ENCODE measurements around the gene HECW1.

HECW1 gene

DNA sequence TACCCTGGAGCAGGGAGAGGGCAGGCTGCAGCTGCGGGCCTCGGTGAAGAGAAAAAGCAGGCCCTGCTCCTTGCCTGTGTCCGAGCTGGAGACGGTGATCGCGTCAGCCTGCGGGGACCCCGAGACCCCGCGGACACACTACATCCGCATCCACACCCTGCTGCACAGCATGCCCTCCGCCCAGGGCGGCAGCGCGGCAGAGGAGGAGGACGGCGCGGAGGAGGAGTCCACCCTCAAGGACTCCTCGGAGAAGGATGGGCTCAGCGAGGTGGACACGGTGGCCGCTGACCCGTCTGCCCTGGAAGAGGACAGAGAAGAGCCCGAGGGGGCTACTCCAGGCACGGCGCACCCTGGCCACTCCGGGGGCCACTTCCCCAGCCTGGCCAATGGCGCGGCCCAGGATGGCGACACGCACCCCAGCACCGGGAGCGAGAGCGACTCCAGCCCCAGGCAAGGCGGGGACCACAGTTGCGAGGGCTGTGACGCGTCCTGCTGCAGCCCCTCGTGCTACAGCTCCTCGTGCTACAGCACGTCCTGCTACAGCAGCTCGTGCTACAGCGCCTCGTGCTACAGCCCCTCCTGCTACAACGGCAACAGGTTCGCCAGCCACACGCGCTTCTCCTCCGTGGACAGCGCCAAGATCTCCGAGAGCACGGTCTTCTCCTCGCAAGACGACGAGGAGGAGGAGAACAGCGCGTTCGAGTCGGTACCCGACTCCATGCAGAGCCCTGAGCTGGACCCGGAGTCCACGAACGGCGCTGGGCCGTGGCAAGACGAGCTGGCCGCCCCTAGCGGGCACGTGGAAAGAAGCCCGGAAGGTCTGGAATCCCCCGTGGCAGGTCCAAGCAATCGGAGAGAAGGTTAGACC lies 332.5 kb downstream of the HECW1 start:
- no peak for FAIRE-seq

- FAIRE-seq, result no peak
Measured at GRCh38 chr7:43449577-43449976, 337.1 kb downstream of the HECW1 start.

DNA sequence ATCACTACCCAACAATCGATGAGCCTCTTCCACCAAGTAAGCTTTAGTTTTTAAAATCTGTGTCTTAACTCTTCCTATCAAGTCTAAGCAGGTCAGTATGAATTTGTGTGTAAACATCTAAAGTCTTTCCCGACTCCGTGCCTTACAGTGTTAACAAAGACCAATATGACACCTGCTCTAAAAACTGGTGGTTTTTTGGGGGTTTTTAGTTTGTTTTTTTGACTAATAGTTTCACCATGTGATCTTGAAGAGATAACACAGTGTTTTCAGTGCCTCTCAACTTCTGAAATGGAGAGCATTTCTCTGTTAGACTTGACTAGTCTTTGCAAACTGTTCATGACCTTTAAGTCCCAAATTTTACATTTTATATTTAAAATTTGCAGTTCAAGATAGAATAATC lies 338.4 kb downstream of the HECW1 start:
- FAIRE-seq, result no peak

- peak; percentile 96 for FAIRE-seq
Measured at GRCh38 chr7:43454936-43455518, 342.6 kb downstream of the HECW1 start.

DNA sequence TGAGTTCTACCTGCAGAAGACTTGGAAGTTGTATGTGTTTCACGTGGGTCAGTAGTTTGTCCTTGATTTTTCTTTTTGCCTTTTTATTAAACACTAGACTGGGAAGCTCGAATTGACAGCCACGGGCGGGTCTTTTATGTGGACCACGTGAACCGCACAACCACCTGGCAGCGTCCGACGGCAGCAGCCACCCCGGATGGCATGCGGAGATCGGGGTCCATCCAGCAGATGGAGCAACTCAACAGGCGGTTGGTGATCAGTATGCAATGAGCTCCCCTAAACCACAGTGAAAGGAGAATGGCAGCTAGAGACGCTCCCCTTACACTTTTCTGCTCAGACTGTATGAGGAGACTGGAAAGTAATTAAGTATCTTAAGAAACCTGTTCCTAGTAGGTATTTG lies 343.8 kb downstream of the HECW1 start:
- no peak for FAIRE-seq

GRCh38 chr7:43458330-43459018 lies 346.0 kb downstream of the HECW1 start:
- no peak for FAIRE-seq

DNA sequence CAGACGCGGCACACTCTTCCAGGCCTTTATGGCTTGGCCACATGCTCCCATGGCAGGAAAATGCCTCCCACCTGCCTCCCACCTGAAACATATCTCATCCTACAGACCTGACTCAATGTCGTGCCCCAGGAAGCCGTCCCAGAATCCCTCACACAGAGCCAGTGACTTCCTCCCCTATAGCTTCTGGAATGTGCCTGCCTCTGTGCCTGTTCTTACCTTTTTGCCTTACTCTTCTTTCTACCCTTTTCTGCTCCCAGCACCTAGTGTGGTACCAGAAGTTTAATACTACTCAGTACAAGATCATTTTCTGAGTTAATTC lies 346.5 kb downstream of the HECW1 start:
- FAIRE-seq, result no peak

GRCh38 chr7:43460733-43461348 lies 348.4 kb downstream of the HECW1 start:
- FAIRE-seq, result no peak

GRCh38 chr7:43461349-43462024 lies 349.0 kb downstream of the HECW1 start:
- FAIRE-seq, result no peak

- no peak for FAIRE-seq
Measured at GRCh38 chr7:43462836-43463235, 350.4 kb downstream of the HECW1 start.

DNA sequence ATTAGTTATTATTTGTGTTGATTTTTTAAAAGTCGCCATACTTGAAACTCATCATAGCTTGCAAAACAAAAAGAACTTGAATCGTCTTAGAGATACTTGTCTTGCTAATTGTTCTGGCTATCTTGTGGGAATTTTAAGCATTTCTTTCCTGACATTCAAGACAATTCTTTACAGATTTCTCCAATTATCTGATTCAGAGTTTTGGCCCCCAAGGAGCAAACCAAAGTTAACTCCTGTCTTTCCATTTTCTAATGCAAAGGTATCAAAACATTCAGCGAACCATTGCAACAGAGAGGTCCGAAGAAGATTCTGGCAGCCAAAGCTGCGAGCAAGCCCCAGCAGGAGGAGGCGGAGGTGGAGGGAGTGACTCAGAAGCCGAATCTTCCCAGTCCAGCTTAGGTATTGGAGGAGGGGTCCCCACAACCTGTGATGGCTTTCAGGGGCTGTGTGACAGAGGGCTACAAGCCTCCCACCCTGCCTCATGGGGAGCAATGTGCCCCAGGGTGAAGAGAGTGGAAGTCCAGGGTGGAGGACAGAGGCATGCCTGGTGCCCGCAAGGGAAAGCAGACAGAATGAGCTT lies 351.0 kb downstream of the HECW1 start:
- FAIRE-seq, result no peak

DNA sequence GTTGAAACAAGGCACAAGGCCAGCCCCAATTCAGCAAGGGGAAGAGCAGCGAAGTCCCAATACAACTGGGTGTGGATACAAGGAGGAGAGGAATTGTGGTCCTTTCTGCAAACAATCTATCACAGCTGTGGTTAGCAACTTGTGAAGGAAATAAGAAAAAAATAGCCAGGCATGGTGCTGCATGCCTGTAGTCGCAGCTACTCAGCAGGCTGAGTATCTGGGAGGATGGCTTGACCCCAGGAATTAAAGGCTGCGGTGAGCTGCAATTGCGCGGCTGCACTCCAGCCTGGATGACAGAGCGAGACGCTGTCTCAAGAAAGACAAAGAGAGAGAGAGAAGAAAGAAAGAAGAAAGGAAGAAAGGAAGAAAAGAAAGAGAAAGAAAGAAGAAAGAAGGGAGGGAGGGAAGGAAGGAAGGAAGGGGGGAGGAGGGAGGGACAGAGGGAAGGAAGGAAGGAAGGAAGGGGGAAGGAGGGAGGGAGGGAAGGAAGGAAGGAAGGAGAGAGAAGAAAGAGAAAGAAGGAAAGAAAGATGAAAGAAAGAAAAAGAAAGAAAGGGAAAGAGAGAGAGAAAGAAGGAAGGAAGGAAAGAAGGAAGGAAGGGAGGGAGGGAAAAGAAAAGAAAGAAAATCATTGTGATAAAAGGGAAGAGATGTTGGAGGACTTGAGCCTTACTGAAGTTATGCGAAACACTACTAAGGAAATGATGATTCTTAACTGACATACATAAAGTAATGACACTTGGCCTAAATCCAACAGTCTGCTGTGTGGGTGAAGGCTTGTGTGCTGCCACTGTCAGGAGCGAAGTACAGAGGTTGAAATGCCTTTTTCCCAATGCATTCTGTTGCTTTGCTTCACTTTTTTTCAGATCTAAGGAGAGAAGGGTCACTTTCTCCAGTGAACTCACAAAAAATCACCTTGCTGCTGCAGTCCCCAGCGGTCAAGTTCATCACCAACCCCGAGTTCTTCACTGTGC lies 353.4 kb downstream of the HECW1 start:
- FAIRE-seq, result no peak

- FAIRE-seq, result no peak
Measured at GRCh38 chr7:43467406-43467805, 355.0 kb downstream of the HECW1 start.

- no peak for FAIRE-seq
Measured at GRCh38 chr7:43467846-43468245, 355.4 kb downstream of the HECW1 start.

- FAIRE-seq, result no peak
Measured at GRCh38 chr7:43469051-43469450, 356.6 kb downstream of the HECW1 start.

- no peak for FAIRE-seq
Measured at GRCh38 chr7:43470110-43470509, 357.7 kb downstream of the HECW1 start.

DNA sequence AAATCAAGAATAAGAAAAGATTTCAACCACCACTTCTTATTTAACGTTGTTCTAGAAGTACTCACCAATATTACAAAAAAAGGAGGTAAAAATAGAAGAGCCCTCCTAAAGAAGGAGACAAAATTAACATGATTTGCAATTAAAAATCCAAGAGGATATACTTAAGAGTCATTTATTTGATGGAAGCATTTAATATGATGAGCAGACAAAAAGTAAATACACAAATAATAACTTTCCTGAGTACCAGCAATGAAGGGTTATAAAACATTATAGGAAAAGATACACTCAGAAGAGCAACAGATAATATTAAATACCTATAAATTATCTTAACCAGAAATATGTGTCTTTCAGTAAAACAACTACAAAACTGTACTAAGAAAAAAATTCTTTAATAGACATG lies 363.5 kb downstream of the HECW1 start:
- no peak for FAIRE-seq

DNA sequence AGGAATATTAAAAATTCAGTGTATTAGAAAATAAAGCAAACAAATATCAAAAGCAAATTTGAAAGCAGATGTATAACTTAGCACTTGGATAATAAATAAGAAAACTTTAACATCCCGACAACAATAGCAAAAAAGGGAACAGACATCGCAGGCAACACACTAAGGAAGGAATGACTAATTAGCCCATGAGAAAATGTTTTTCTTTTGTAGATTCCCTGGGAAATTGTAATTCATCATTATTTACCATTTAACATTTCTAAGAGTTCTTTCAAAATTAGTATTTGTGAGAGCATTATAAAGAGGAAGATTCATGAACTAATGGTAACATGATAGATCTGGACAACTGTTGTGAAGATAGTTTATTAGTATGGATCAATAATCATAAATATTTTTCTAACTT lies 364.4 kb downstream of the HECW1 start:
- peak; percentile 41 for FAIRE-seq

- FAIRE-seq, result no peak
Measured at GRCh38 chr7:43479042-43479441, 366.6 kb downstream of the HECW1 start.

GRCh38 chr7:43479543-43479942 lies 367.1 kb downstream of the HECW1 start:
- no peak for FAIRE-seq

DNA sequence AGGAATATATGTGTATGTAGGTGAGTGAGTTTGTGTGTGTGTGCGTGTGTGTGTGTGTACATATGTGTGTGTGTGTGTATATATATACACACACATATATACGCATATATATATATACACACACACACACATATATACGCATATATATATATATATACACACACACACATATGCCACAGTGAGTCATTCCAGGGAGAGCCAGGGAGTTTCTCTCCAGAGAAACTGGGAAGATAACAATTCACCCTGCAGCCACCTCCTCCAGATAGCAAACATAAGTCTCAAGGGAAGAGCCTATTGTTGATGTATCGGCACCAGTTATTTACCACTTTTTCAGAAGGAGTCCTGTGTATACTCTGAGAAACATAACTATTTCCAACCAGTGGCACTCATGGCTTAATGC lies 368.1 kb downstream of the HECW1 start:
- FAIRE-seq, result no peak

Measured in islet of Langerhans (tissue), 1 donor.